Heart left ventricle (tissue), 16 donors: ENCODE data around the gene HSD11B1L. TPM values are rescaled to one million over a fixed set of nuclear protein-coding genes. Genes with fewer than 3 reads are reported as not detected.

Experiments used
- ATAC-seq, 4 donors: fragments of 200-7000 bp; cut with Tn5 transposase; one replicate each; pipeline ENCODE4 v1.9.1; 2020 to 2022; ENCODE audit warnings: moderate library complexity in 4 of 4, mild to moderate bottlenecking in 3 of 4, moderate number of reproducible peaks in 1 of 4
- DNase-seq, 5 donors: peaks; one replicate each; pipeline ENCODE4 v3.0.0-alpha.2; 2020
- H3K27ac ChIP-seq, 12 donors: fragments of 200-600 bp; sonication (generic) in 4 of 12; one replicate each; pipeline versions ENCODE4 v1.5.0 to v1.8.0; 2016 to 2022; ENCODE audit warnings: mild to moderate bottlenecking in 2 of 12
- H3K27me3 ChIP-seq, 9 donors: fragments of 200-600 bp; sonication (generic) in 2 of 9; one replicate each; pipeline versions ENCODE4 v1.5.1 to v1.8.0; 2016 to 2022; ENCODE audit warnings: mild to moderate bottlenecking in 3 of 9
- H3K36me3 ChIP-seq, 9 donors: fragments of 200-600 bp; sonication (generic) in 2 of 9; one replicate each; pipeline versions ENCODE4 v1.5.0 to v1.8.0; 2018 to 2022; ENCODE audit warnings: mild to moderate bottlenecking in 2 of 9
- H3K4me1 ChIP-seq, 12 donors: fragments of 200-600 bp; sonication (generic) in 4 of 12; one replicate each; pipeline versions ENCODE4 v1.5.0 to v1.8.0; 2016 to 2022; ENCODE audit warnings: mild to moderate bottlenecking in 3 of 12
- H3K4me3 ChIP-seq, 12 donors: fragments of 200-600 bp; sonication (generic) in 4 of 12; one replicate each; pipeline versions ENCODE4 v1.5.0 to v1.8.0; 2017 to 2022; ENCODE audit warnings: mild to moderate bottlenecking in 9 of 12, moderate library complexity in 4 of 12
- H3K9me3 ChIP-seq, 12 donors: fragments of 200-600 bp; sonication (generic) in 4 of 12; one replicate each; pipeline versions ENCODE4 v1.5.0 to v1.8.0; 2016 to 2022; ENCODE audit warnings: mild to moderate bottlenecking in 1 of 12
- CTCF ChIP-seq, 12 donors: fragments of 200-600 bp; sonication (generic) in 4 of 12; IDR thresholded peaks; one replicate each; pipeline versions ENCODE4 v1.5.0 to v1.8.0; 2018 to 2022; ENCODE audit warnings: antibody characterized with exemption in 12 of 12, mild to moderate bottlenecking in 5 of 12
- POLR2A ChIP-seq, 2 donors: fragments of 450-650 bp; IDR thresholded peaks; one replicate each; pipeline ENCODE4 v1.6.1; 2017; ENCODE audit warnings: antibody characterized with exemption in 2 of 2, mild to moderate bottlenecking in 2 of 2, moderate library complexity in 2 of 2
- WGBS, 4 donors: extraction: QIAGEN DNeasy Blood & Tissue Kit in 2 of 4; methylation state at CpG; one replicate each; pipeline versions ENCODE4 v1.1.5 to v1.1.7; 2013 to 2018; 5-methylcytosine and 5-hydroxymethylcytosine counted together
- intact Hi-C, 10 donors: fragments of 100-400 bp; cut with DNase I; formaldehyde crosslinking; loops; one replicate each; pipeline versions ENCODE4 v1.11.1 to v1.14.2; 2022
- polyA plus RNA-seq, 2 donors: library from polyadenylated mRNA; stranded (reverse); fragments of 200-250 nt; gene quantifications; one replicate each; pipeline ENCODE4 v1.2.3, GENCODE V29; 2013
- total RNA-seq, 9 donors: library from RNA; depleted of rRNA in 2 of 9; stranded (reverse); fragments of >200 nt in 2 of 9; fragmentation: NEBNext Ultra II Directional in 3 of 9; extraction: Animal tissue kit (Norgen Biotek cat#: 25700) in 3 of 9; gene quantifications; one replicate each; pipeline versions ENCODE4 v1.1.0 to v1.2.4, GENCODE V29; 2016 to 2023
- donor health status: ischemic (EF 13 %, LVEDD 7.1; RV severe dilation, severe dysfunction).
- donor health status: healthy with polysubstance abuse.
- donor health status: DM: no; HTN: yes; CAD: no.
- donor health status: DM: no; HTN: no; CAD: no.
- donor health status: ischemic (EF 25% LVEDD 6.9; RV normal size, moderate dysfunction).
- donor health status: ischemic (EF 25% LVEDD 5.7; RV mildly dilated, moderate dysfunction).
- donor health status: healthy.
- donor health status: DM: yes; HTN: yes; CAD: no.
- donor health status: ischemic (EF 35%, LVEDD 5.7; RV mildly dilated, moderate dysfunction).
- donor health status: nonischemic (EF 11% LVEDD 7.7; RV severe dilation, severe dysfunction).
- donor health status: DM: yes; HTN: yes; CAD: no.
- donor health status: PGD.
- donor health status: ischemic (EF 29% LVEDD 5.4; RV normal size, mild dysfunction).
- donor health status: nonischemic (EF 23%, LVEDD 6.1; RV moderate dilation, normal function).

HSD11B1L gene
- total and polyA plus RNA-seq, 11 donors: 3.7 to 14.4 (median 5.2) TPM

- ATAC-seq: peak in 2 of 4 donors; percentile 10 to 74
- no peak for DNase-seq
- peak overlapping the region in 3 of 12 donors; percentile 20 to 52 (median 29) for H3K27ac ChIP-seq
- peaks cover 0 to 57% (median 42%) of the 10 kb centered on the region in 9 donors for H3K36me3 ChIP-seq
- no peak overlapping the region for H3K4me3 ChIP-seq
- 48 to 63% (median 61%) methylated on average over 10 of the region's 10 CpGs for WGBS, 4 donors
- H3K27me3 ChIP-seq: no peaks in the 10 kb centered on the region
- H3K9me3 ChIP-seq: no peaks in the 10 kb centered on the region
- intact Hi-C loops: no loop called here
- peaks cover 2 to 34% (median 20%) of the 10 kb centered on the region in 12 donors for H3K4me1 ChIP-seq
- TF ChIP-seq CTCF (IDR thresholded peaks at IDR 0.05) (no peak), POLR2A (IDR thresholded peaks at IDR 0.05) (no peak)
Measured at GRCh38 chr19:5714816-5715215, 34.0 kb downstream of the HSD11B1L start.

GRCh38 chr19:5717215-5717935 lies 36.5 kb downstream of the HSD11B1L start:
- no peak overlapping the region for H3K4me3 ChIP-seq
- intact Hi-C loops: no loop called here
- TF ChIP-seq CTCF (IDR thresholded peaks at IDR 0.05) (no peak), POLR2A (IDR thresholded peaks at IDR 0.05) (no peak)
- H3K27me3 ChIP-seq: no peaks in the 10 kb centered on the region
- 76 to 82% (median 80%) methylated on average over 7 to 8 of the region's 8 CpGs for WGBS, 4 donors
- DNase-seq (no peak), ATAC-seq (no peak)
- H3K9me3 ChIP-seq: no peaks in the 10 kb centered on the region
- H3K36me3 ChIP-seq: peaks cover 0 to 31% (median 17%) of the 10 kb centered on the region in 9 donors
- peak overlapping the region in 3 of 12 donors; percentile 56 to 98 (median 97) for H3K27ac ChIP-seq
- H3K4me1 ChIP-seq: peaks cover 2 to 38% (median 22%) of the 10 kb centered on the region in 12 donors

GRCh38 chr19:5718037-5718578 lies 37.3 kb downstream of the HSD11B1L start:
- H3K27ac ChIP-seq: peak overlapping the region in 10 of 12 donors; percentile 26 to 98 (median 70)
- peaks cover 0 to 24% (median 10%) of the 10 kb centered on the region in 9 donors for H3K36me3 ChIP-seq
- H3K4me3 ChIP-seq: peak overlapping the region in 6 of 12 donors; percentile 73 to 99 (median 82)
- H3K9me3 ChIP-seq: no peaks in the 10 kb centered on the region
- ATAC-seq (no peak), DNase-seq (no peak)
- intact Hi-C loops: no loop called here
- H3K4me1 ChIP-seq: peaks cover 2 to 38% (median 22%) of the 10 kb centered on the region in 12 donors
- WGBS, 4 donors: 57 to 71% (median 69%) methylated on average over 14 of the region's 14 CpGs
- H3K27me3 ChIP-seq: no peaks in the 10 kb centered on the region
- TF ChIP-seq POLR2A (IDR thresholded peaks at IDR 0.05) (no peak), CTCF (IDR thresholded peaks at IDR 0.05) (no peak)

- TF ChIP-seq POLR2A (IDR thresholded peaks at IDR 0.05): no peak
- peak overlapping the region in 10 of 12 donors; percentile 43 to 98 (median 94) for H3K27ac ChIP-seq
- DNase-seq: no peak
- no peaks in the 10 kb centered on the region for H3K27me3 ChIP-seq
- H3K4me3 ChIP-seq: peak overlapping the region; percentile 73 to 99 (median 88)
- no peak for ATAC-seq
- intact Hi-C loops: no loop called here
- H3K36me3 ChIP-seq: peaks cover 0 to 18% (median 4%) of the 10 kb centered on the region in 9 donors
- no peaks in the 10 kb centered on the region for H3K9me3 ChIP-seq
- 23 to 35% (median 29%) methylated on average over 11 of the region's 11 CpGs for WGBS, 4 donors
- H3K4me1 ChIP-seq: peaks cover 2 to 38% (median 22%) of the 10 kb centered on the region in 12 donors
Measured at GRCh38 chr19:5718579-5719273, 37.9 kb downstream of the HSD11B1L start.
